A204.1 (cell line): ENCODE data around the gene CDK12.
"Not testable (repeated sequence)": the region's sequence is repeated elsewhere in the genome, so short reads cannot be mapped to it uniquely, and the experiment has no call there.

ENCODE experiments used
- FAIRE-seq: peaks from 2 replicates; lab custom pipeline; 2012; peaks lifted over from hg19 to GRCh38; lab: Jason Lieb, UNC

Gene CDK12

GRCh38 chr17:39461113-39461925 is at the start of gene CDK12:
Gene CDK12 (plus strand): TSS chr17:39461486. CDS start chr17:39462072, 586 bp downstream.
- FAIRE-seq, result peak; percentile 97

GRCh38 chr17:39416141-39416540 is 45.1 kb upstream of the CDK12 start:
- no peak for FAIRE-seq

- FAIRE-seq, result no peak
Measured at GRCh38 chr17:39429600-39429999, 31.7 kb upstream of the CDK12 start.

DNA sequence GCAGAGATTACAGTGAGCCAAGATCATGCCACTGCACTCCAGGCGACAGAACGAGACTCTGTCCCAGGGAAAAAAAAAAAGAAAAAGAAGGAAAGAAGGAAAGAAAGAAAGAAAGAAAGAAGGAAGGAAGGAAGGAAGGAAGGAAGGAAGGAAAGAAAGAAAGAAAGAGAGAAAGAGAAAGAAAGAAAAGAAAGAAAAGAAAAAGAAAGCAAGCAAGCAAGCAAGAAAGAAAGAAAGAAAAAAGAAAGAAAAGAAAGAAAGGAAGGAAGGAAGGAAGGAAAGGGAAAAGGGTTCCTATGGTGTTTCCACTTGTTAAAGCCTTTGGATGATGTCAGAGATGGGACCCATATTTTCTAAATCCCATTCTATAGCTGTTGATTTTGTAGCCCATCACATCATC is 21.4 kb upstream of the CDK12 start:
- not testable (repeated sequence) for FAIRE-seq

DNA sequence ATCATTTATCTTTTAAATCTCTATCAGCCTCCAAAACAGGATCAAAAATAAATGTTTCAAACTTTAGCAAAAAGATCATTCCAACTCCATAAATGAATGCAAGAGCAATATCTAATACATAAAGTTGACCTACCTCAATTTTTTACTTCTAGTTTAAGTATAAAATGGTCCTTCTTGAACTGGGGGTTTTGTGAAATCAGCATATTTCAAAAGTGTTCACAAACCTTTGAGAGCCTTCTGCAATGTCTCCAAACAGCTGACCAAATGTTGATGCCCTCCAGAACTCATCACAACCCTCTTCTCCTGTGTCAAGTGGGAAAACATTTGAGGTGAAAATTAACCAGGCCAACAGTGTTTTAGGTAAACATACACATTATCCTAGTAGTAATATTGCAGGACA is 18.0 kb upstream of the CDK12 start:
- no peak for FAIRE-seq

DNA sequence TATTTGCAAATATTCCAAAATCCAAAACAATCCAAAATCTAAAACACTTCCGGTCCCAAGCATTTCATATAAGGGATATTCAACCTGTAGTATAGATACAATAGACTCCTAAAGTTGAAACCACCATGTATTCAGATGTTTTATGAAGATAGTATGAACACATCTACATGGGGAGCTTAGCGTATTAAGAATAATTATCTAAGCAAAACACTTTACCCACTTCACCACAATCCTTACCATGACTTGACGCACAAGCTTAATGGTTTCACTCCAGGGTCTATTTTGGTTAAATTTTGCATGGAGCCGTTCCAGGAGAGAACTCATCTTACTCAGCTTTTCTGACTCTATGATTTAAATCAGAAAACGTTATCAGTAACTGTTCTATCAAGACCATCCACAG is 13.7 kb upstream of the CDK12 start:
- FAIRE-seq, result no peak

DNA sequence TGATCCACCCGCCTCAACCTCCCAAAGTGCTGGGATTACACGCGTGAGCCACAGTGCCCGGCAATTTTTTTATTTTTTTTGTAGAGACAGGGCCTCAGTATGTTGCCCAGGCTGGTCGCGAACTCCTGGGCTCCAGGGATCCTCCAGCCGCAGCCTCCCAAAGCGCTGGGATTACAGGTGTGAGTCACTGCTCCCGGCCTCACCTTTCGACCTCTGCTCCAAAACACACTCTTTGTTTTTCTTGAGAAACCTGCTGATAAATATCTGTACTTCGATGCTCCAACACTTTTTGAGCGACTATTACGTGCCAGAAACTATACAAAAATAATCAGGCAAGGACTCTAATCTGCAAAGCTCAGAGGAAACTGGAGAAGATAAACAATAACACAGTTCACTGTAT is 11.2 kb upstream of the CDK12 start:
- FAIRE-seq, result no peak

- FAIRE-seq, result peak; percentile 92
Measured at GRCh38 chr17:39450847-39451581, 10.3 kb upstream of the CDK12 start, which contains the start of gene MED1. Gene MED1 (minus strand): TSS chr17:39451263. CDS start chr17:39451062, 201 bp downstream.

GRCh38 chr17:39455919-39456318 is 5.4 kb upstream of the CDK12 start:
- FAIRE-seq, result no peak

GRCh38 chr17:39461926-39462569 is 762 bp downstream of the CDK12 start:
- FAIRE-seq, result no peak

DNA sequence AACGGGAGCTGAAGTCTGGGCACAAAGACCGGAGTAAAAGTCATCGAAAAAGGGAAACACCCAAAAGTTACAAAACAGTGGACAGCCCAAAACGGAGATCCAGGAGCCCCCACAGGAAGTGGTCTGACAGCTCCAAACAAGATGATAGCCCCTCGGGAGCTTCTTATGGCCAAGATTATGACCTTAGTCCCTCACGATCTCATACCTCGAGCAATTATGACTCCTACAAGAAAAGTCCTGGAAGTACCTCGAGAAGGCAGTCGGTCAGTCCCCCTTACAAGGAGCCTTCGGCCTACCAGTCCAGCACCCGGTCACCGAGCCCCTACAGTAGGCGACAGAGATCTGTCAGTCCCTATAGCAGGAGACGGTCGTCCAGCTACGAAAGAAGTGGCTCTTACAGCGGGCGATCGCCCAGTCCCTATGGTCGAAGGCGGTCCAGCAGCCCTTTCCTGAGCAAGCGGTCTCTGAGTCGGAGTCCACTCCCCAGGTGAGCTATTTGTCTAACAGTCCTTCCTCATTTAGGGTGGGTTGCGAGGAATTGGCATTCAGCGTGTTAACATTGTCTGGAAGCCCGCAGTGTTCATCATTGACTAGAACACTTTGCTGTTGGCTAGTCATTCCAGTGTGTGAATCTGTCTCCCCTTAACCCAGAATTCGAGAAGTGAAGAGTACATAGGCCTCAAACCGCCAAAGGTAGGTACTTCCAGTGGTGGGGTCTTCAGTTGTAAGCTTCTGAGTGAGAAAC is 1.5 kb downstream of the CDK12 start:
- FAIRE-seq, result no peak

DNA sequence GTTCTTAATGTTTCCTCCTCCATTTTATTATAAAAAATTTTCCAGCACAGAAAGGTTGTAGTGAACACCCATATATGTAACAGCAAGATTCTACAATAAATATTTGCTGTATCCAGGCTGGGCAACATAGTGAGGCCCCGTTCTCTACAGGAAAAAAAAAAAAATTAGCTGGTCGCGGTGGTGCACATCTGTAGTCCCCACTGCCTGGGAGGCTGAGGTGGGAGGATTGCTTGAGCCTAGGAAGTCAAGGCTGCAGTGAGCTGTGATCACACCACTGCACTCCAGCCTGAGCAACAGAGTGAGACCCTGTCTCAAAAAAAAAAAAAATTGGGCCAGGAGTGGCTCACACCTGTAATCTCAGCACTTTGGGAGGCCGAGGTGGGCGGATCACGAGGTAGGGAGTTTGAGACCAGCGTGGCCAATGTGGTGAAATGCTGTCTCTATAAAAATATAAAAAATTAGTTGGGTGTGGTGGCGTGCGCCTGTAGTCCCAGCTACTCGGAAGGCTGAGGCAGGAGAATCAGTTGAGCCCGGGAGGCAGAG is 3.4 kb downstream of the CDK12 start:
- FAIRE-seq, result not testable (repeated sequence)

- not testable (repeated sequence) for FAIRE-seq
Measured at GRCh38 chr17:39468610-39469009, 7.3 kb downstream of the CDK12 start.

GRCh38 chr17:39473310-39473709 is 12.0 kb downstream of the CDK12 start:
- FAIRE-seq, result no peak

- not testable (repeated sequence) for FAIRE-seq
Measured at GRCh38 chr17:39479631-39480030, 18.3 kb downstream of the CDK12 start.

DNA sequence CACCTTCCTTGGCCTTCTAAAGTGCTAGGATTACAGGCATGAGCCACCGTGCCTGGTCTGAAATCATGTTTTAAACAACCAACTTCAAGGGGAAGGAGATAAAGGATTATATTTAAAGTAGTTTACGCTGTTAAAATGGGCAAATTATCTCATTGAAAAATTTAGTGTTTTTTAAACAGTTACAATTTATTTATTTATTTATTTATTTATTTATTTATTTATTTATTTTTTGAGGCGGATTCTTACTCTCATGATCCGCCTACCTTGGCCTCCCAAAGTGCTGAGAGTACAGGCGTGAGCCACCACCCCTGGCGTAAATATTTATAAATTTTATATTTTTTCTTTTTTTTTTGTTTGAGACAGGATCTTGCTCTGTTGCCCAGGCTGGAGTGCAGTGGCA is 22.2 kb downstream of the CDK12 start:
- no peak for FAIRE-seq

GRCh38 chr17:39484178-39484577 is 22.9 kb downstream of the CDK12 start:
- FAIRE-seq, result no peak

DNA sequence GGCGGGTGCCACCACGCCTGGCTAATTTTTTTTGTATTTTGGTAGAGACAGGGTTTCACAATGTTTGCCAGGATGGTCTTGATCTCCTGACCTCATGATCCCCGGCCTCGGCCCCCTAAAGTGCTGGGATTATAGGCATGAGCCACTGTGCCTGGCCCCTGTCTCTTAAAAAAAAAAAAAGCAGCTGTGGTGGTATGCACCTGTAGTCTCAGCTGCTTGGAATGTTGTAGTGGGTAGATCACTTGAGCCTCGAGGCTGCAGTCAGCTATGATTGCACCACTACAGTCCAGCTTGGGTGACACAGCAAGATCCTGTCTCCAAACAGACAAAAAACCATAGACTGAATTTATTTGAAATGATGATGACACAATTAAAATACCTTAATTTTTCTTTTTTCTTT is 24.3 kb downstream of the CDK12 start:
- no peak for FAIRE-seq

DNA sequence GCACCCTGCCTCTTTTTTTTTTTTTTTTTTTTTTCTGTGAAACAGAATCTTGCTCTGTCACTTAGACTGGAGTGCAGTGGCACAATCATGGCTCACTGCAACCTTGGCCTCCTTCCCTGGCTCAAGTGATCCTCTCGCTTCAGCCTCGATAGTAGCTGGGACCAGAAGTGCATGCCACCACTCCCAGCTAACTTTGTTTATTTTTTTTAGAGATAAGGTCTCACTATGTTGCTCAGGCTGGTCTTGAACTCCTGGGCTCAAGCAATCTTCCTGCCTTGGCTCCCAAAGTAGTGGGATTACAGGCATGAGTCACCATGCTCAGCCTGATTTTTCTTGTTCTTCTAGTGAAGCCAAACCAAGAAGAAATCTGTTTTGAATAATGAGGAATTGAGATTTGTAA is 25.0 kb downstream of the CDK12 start:
- FAIRE-seq, result no peak

- FAIRE-seq, result not testable (repeated sequence)
Measured at GRCh38 chr17:39487490-39487889, 26.2 kb downstream of the CDK12 start.

DNA sequence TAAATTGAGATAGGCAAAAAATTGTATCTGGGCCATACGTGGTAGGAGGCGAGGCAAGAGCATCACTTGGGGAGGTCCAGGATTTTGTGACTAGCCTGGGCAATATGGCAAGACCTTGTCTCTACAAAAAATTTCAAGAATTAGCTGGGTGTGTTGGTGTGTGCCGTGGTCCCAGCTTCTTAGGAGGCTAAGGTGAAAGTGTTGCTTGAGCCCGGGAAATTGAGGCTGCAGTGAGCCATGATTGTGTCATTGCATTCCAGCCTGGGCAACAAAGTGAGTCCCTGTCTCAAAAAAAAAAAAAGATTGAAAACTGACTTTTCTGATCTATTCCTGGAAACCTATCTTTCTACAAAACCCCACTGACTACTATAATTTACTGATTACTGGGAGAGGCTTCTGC is 26.7 kb downstream of the CDK12 start:
- no peak for FAIRE-seq

- FAIRE-seq, result not testable (repeated sequence)
Measured at GRCh38 chr17:39496921-39497320, 35.6 kb downstream of the CDK12 start.
